OCI-LY1 (cell line): Measurements from ENCODE around the gene CPTP.

ENCODE experiments used
- H2AFZ ChIP-seq: fragments of 200-600 bp; sonication (generic), shearing (Covaris generic); 2 replicates; pipeline ENCODE4 v1.6.0; 2014; ENCODE audit warnings: antibody characterized with exemption, mild to moderate bottlenecking, low read length
- H3F3A ChIP-seq: fragments of 200-600 bp; sonication (generic), shearing (Covaris generic); 2 replicates; pipeline ENCODE4 v1.6.0; 2014; ENCODE audit warnings: mild to moderate bottlenecking, antibody characterized with exemption, low read length, moderate library complexity; ENCODE audit not compliant: insufficient read depth
- H3K27ac ChIP-seq: fragments of 200-600 bp; sonication (generic); 2 replicates; pipeline ENCODE4 v1.5.1; 2014; ENCODE audit warnings: low read length, mixed run types, mild to moderate bottlenecking, low read depth; ENCODE audit not compliant: poor library complexity, severe bottlenecking
- H3K27me3 ChIP-seq: fragments of 200-600 bp; sonication (generic); 2 replicates; pipeline ENCODE4 v1.6.0; 2014; ENCODE audit warnings: antibody characterized with exemption, mild to moderate bottlenecking, low read length, moderate library complexity; ENCODE audit not compliant: insufficient read depth
- H3K36me3 ChIP-seq: fragments of 200-600 bp; sonication (generic); 2 replicates; pipeline ENCODE4 v1.6.1; 2014; ENCODE audit warnings: mild to moderate bottlenecking, antibody characterized with exemption, low read length, moderate library complexity, mixed read lengths; ENCODE audit not compliant: insufficient read depth
- H3K4me1 ChIP-seq: fragments of 200-600 bp; sonication (generic); 2 replicates; pipeline ENCODE4 v1.5.1; 2014; ENCODE audit warnings: mild to moderate bottlenecking, low read length, moderate library complexity; ENCODE audit not compliant: insufficient read depth, severe bottlenecking
- H3K4me2 ChIP-seq: fragments of 200-600 bp; sonication (generic), shearing (Covaris generic); 2 replicates; pipeline ENCODE4 v1.6.1; 2014; ENCODE audit warnings: low read length
- H3K4me3 ChIP-seq: fragments of 200-600 bp; sonication (generic); 2 replicates; pipeline ENCODE4 v1.5.1; 2014; ENCODE audit warnings: low read length, low read depth, mild to moderate bottlenecking, mixed read lengths; ENCODE audit not compliant: poor library complexity, severe bottlenecking
- H3K79me2 ChIP-seq: fragments of 200-600 bp; shearing (Covaris generic); 2 replicates; pipeline ENCODE4 v1.6.1; 2016; ENCODE audit warnings: mixed run types, low read length, mixed read lengths; ENCODE audit not compliant: insufficient read depth
- H3K9ac ChIP-seq: fragments of 200-600 bp; sonication (generic), shearing (Covaris generic); 2 replicates; pipeline ENCODE4 v1.6.1; 2014; ENCODE audit warnings: mild to moderate bottlenecking, low read length, mixed read lengths
- H3K9me2 ChIP-seq: fragments of 200-600 bp; sonication (generic), shearing (Covaris generic); 2 replicates; pipeline ENCODE4 v1.6.1; 2014; ENCODE audit warnings: low read depth, mild to moderate bottlenecking, low read length, mixed read lengths
- H3K9me3 ChIP-seq: fragments of 200-600 bp; shearing (Covaris generic); 2 replicates; pipeline ENCODE4 v1.6.1; 2014; ENCODE audit warnings: low read length, mixed read lengths
- H4K20me1 ChIP-seq: fragments of 200-600 bp; sonication (generic), shearing (Covaris generic); 2 replicates; pipeline ENCODE4 v1.6.0; 2016; ENCODE audit warnings: mild to moderate bottlenecking, low read length; ENCODE audit not compliant: insufficient read depth
- CTCF ChIP-seq: fragments of 200-600 bp; sonication (generic), shearing (Covaris generic); IDR thresholded peaks from 2 replicates; pipeline ENCODE4 v1.5.1; 2017; ENCODE audit warnings: mild to moderate bottlenecking, antibody characterized with exemption, low read length, moderate library complexity, mixed read lengths
- EZH2 ChIP-seq: fragments of 200-600 bp; sonication (generic), shearing (Covaris generic); IDR thresholded peaks from 2 replicates; pipeline ENCODE4 v1.8.0; 2017; ENCODE audit warnings: borderline replicate concordance, mixed run types, mild to moderate bottlenecking, antibody characterized with exemption, low read length, moderate library complexity, mixed read lengths

Gene CPTP

GRCh38 chr1:1292851-1293250, 31.8 kb upstream of the CPTP start:
- Histone ChIP-seq H3K4me1 (no peaks in the 10 kb centered on the region), H3K36me3 (no peaks in the 10 kb centered on the region), H3K4me2 (no peak overlapping the region), H3K27ac (no peak overlapping the region), H2AFZ (no peak overlapping the region), H3K4me3 (no peak overlapping the region), H3K27me3 (no peaks in the 10 kb centered on the region), H3F3A (no peaks in the 10 kb centered on the region), H3K79me2 (no peaks in the 10 kb centered on the region), H3K9me3 (no peaks in the 10 kb centered on the region), H3K9me2 (no peaks in the 10 kb centered on the region), H3K9ac (no peak overlapping the region), H4K20me1 (no peaks in the 10 kb centered on the region)
- TF ChIP-seq CTCF (no peak), EZH2 (no peak)

DNA sequence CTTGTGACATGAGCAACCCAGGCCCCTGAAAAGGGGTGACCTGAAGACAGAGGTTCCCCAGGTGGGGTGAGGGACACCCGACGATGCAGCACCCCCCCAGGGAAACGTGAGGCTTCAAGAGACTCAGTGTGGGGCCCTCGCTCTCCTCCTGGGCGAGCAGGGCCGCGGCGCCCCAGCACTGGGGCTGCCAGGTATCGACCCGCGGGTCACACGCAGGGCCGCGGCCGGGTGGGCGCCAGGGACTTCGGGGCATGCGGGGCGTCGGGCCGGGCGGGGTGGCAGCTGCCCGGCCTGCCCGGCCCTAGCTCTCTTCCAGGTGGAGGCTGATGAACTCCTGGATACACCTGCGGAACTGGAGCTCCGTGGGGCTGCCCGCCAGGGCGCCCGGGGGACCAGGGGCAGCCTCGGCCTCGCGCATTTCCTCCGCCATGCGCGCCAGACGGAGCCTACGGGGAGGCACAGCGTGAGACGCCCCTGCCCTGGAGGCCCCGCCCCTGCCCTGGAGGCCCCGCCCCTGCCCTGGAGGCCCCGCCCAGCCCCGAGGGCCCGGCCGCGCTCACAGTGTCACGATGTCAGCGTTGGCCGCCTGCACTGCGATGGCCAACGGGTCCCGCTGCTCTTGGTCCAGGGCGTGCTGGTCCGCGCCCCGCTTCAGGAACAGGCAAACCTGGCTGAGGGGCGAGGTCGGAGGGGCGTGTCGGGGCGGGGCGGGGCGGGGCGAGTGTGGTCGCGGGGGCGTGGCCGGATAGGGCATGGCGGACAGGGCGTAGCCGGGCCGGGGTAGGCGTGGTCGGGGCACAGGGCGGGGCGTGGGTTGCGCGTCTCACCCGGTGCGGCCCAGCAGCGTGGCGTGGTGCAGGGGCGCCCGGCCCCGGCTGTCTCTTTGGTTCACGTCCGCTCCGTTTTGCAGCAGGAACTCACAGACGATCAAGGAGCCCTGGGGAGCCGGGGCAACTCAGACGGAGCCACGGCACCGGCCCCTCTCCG, 31.0 kb upstream of the CPTP start:
- Histone ChIP-seq H3F3A (no peaks in the 10 kb centered on the region), H3K9me3 (no peaks in the 10 kb centered on the region), H3K79me2 (no peaks in the 10 kb centered on the region), H3K9me2 (no peaks in the 10 kb centered on the region), H3K36me3 (no peaks in the 10 kb centered on the region), H4K20me1 (no peaks in the 10 kb centered on the region), H2AFZ (no peak overlapping the region), H3K4me1 (no peaks in the 10 kb centered on the region), H3K9ac (no peak overlapping the region), H3K27ac (no peak overlapping the region), H3K4me3 (no peak overlapping the region), H3K27me3 (no peaks in the 10 kb centered on the region), H3K4me2 (no peak overlapping the region)
- TF ChIP-seq CTCF (no peak), EZH2 (no peak)

GRCh38 chr1:1294250-1294890, 30.2 kb upstream of the CPTP start:
- H3K4me3 ChIP-seq, result no peak overlapping the region
- H3K79me2 ChIP-seq, result no peaks in the 10 kb centered on the region
- no peak overlapping the region for H2AFZ ChIP-seq

More at GRCh38 chr1:1294250-1294890, 30.2 kb upstream of the CPTP start:
- Histone ChIP-seq H3K4me2 (no peak overlapping the region), H3K9ac (no peak overlapping the region), H4K20me1 (no peaks in the 10 kb centered on the region), H3K9me3 (no peaks in the 10 kb centered on the region), H3K9me2 (no peaks in the 10 kb centered on the region), H3K4me1 (no peaks in the 10 kb centered on the region), H3F3A (no peaks in the 10 kb centered on the region), H3K27me3 (no peaks in the 10 kb centered on the region), H3K36me3 (no peaks in the 10 kb centered on the region), H3K27ac (no peak overlapping the region)
- TF ChIP-seq EZH2, result no peak
- no peak for TF ChIP-seq CTCF
